Stimulated activated CD4-positive, alpha-beta T cell treated with anti-CD3 and anti-CD28 coated beads, Interleukin-4, amount 100 ng/mL, for 4 hours (primary cell): ENCODE measurements around the gene RNF169.

Experiments
- DNase-seq, 2 experiments: peaks; one replicate each; pipeline ENCODE4 v3.0.0-alpha.2; 2020

Gene RNF169

DNA sequence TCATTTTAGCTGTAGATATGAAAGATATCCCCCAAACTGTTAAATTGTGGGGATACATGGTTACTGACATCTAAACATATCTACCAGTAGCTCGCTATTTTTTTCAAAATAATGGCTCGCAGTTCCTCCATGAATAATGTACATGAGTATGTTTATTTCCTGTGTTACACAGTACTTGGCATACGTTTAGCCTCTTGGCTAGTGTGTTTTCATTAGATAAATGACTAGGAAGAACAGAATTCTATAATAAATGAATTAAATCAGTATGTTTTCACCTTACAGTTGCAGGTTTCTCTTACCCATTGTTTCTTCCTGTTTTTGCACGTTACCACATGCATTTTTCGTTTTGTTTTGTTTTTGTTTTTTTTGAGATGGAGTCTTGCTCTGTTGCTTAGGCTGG lies 21.8 kb downstream of the RNF169 start:
- DNase-seq = no peak

DNA sequence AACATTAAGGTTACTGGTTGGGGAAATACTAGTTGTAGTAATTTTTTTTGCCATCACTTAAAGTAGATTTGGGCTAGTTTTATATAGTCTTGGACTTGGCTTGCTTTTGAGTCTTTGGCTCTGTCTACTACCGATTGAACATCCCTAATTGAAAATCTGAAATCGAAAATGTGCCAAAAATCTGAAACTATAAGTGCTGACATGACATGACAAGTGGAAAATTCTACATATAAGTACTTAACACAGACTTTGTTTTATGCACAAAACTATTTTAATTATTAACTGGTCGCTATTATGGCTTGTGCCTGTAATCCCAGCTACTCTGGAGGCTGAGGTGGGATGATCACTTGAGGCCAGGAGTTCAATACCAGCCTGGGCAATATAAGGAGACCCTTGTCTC lies 22.5 kb downstream of the RNF169 start:
- no peak for DNase-seq

DNA sequence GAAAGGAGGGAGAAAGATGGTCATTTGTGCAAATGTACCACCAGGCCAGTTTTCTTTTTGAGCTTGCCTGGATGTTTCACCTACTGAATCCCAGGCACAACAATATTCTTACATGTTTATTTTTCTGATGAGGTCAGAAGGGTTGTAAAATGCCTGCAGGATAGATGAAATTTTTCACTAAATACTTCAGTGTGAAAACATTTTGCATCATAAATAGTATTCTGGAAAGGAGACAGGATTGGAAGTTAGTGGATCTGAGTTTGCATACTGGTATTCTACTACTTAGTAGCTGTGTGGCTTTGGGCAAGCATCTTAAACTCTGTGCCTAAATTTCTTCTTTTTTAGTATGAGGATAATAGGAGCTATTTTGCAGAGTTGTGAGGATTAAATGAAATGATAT lies 24.8 kb downstream of the RNF169 start:
- DNase-seq = no peak

DNA sequence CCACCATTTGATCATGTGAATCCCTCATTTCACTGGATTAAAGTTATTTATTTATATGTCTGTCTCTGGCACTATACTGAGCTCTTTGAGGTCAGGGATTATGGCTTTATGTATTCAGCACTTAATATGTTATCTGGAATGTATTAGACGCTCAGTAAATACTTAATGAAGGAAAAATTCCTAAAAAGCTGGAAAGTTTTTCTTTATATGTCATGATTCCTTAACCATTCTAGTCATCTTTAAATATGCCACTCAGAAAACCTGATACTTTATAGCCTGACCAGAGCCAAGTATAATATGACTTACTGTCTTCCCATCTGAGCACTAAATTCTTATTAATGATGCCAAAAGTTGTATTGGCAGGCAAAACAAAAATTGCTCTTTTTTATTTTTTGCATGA lies 27.1 kb downstream of the RNF169 start:
- DNase-seq = no peak

DNA sequence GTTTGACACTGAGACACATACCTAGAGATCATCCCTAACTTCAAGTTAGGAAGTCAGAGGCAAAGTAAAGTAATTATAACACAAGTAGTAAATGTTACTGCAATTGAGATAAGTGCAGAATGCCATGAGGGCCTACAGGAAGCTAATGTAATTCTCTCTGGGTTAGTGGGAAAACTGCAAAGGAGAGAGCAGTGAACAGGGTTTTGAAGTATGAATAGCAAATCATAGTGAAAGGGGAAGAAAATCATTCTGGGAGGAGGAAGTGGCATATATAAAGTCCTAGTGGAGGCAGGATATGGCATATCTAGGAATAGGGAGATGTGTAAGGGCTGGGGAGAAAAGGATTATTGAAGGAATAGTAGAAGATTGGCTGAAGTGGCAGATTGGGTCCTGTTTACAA lies 27.9 kb downstream of the RNF169 start:
- DNase-seq = no peak

DNA sequence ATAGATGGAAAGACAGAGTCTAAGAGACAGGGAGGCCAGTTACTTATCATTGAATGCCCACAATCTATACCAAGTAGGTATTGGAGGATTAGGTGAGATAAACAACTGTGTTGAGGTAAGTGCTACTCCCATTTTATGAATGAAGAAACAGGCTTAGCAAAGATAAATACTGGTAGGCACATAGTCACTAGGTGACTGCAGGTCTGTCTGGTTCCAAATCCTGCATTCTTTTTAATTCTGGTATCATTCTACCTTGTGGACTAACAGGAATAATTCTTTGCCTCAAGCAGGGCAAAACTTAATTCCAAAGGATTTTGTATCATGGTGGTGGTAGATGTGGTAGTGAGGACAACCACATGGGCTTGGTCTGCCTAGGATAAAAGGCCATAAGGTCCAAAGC lies 28.4 kb downstream of the RNF169 start:
- no peak for DNase-seq

DNA sequence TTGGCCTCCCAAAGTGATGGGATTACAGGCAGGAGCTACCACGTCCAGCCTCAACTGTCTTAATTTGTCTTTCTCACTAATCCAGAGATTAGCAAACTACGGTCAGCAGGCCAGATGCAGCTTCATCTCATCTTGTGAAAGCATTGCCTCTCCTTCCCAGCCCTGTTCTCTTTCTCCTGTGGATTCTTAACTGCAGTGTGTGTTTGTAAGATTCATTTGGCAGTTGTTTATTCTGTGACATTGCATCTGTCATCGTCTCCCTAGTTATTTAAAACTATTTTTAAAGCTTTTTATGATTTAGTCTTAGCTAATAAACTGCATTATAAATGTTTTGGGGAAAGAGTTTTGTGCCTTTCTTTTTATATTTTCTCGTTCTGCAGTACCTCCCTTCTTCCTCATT lies 29.2 kb downstream of the RNF169 start:
- no peak for DNase-seq

DNA sequence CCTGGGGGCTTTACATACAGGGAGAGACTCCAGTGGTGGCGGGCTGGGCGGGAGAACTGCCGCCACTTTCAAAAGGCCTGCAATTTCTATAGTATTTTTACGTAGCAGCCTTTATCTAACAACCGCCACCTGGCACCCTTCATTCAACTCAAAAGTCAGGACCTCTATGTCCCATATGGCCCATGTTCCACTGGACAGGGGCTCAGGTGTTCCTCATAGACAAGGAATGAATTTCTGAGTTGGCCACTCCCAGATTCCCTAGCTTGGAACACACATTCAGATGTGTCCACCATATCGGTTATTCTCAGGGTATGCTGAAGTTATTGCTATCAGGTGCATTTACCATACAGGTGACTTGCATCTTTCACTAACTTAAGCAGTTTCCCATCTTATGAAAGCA lies 29.9 kb downstream of the RNF169 start:
- DNase-seq = no peak

DNA sequence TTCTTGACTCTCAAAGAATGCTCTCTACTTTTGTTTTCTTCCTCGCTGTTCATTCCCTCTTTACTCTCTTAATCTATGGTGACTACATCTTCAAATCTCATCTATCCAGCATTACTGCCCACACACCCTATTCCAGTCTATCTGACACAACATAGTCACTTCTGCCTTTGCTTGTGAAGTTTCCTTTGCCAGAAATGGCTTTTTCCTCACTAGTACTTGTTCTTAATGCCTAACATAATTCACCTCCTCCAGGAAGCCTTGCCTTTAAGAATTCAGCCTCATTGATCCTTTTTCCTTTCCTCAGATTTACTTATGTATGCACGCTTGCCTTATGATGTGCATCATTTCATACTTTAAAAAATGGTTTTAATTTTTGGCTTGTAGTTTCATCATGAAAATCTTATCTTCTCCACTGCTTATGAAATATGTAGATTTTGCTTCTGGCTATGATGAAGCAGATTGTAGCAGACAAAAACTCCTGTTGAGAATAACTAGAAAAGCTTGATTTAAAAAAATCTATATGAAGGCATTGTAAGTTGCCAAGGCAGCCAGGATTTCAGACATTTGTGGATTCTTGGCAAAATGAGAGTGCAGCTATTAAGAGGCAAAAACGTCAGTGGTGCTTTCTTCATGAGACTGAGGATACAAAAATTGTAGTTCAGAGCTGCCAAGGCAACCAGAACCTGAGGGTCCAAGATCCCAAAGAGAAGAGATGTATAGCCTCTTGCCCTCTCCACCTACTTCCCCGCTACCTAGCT lies 31.8 kb downstream of the RNF169 start:
- no peak for DNase-seq

DNA sequence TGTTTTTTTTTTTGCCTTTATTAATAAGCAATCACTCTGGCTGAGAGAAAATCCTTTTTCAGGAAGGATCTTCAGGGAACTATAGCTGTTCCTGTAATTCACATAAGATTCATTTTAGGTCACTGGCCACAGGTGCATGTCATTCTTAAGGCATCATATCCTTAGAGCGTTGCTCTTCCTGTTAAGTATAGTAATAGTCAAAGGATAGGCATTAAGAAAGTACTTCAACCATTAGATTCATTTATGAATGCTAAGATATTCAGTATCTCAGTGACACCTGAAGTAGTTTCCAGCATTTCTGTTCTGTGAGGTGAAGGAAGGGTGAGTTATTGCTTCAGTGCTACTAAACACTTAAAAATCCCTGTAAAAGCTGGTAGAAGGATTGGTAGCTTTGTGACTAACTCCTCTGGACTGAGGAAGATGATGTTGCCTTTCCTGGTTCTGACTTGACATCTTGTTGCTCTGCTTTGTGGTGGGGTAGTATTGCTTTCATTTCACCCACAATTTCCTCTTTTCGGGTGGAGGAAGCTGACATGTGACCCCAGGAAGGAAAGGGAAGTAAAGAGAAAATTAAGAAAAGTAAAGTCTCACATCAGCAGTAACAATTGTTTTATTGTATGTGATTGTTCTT lies 34.7 kb downstream of the RNF169 start:
- DNase-seq = no peak

DNA sequence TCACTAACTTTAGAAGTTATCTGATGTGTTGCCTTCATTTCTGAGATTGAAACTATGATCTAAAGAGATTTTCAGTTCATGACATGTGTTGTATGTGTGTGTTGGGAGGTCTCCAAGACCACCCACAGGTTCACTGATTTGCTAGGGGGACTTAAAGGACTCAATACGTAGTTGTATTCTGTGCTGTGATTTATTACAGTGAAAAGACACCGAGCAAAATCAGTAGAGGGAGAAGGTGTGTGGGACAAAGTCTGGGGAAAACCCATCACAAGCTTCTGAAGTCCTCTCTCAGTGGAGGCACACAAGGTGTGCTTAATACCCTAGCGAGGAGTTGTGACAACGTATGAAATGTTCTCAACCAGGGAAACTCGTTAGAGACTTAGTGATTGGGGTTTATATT lies 35.6 kb downstream of the RNF169 start:
- no peak for DNase-seq

DNA sequence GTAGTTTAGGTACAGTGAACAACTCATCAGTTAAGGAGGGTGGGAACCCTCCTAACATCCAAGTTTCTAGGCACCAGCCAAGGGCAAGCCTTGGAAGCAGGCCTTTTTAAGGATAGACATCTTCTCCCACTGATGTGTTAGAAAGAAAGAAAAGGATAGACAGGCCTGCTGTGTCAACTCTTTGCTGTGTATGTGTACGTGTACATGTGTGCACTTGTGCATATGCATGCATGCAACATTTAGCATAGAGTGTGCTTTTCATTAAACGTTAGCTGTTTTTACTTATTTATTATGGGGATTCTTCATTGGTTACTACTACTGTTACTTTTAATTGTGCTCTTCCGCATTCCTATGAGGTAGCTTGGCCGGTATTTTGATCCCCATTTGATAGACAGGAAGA lies 36.1 kb downstream of the RNF169 start:
- DNase-seq = no peak

DNA sequence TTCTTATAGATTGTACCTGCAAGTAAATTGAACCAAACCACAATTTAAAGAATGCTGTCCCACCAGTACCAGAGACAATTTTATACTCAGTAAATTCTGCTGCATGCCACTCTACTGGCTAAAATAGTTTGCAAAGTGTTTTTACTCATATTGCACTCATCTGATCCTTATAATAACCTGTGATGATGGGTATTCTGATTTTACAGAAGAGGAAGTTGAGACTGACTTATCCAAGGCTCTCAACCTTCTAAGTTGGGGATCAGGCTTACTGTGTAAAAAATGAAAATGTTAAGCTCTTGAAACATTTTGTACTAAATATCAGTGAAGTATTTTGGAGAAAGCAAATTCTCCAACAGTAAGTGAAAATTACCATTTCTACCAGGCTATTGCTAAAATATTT lies 37.9 kb downstream of the RNF169 start:
- no peak for DNase-seq

DNA sequence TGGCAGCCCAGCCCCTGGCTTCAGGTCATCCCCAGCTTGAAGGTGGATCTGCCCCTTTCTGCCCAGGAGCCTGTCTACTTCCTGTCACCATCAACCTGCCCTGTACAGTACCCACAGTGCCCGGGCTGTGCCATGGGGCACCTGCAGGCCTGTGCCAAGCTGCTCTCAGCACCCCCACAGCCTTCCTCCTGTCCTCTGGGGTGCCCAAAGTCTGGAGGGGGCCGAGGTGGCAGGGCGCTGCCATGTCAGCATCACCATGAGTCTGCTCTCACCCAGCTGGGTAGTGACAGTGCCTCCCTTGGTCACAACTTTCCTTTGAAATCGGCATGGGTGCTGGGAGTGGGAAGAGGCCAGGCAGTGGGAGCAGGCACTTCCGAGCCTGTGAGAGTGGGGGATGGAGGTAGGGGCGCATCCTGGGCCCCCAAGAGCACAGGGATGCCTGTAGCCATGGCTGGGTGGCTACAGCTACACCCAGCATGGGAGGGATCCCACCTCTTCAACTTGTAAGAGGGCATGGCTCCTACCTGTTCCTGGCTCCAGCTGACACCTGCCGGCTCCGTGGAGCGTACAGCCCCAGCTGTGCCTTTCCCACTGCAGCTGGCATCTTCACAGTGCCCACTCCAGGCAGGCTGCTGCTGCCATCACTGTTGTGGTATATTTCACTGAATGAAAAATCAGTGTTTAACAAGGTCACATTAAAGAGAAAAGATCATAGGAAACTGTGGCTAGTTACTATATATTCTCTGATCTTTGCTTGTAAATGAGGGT lies 42.9 kb downstream of the RNF169 start:
- no peak for DNase-seq

DNA sequence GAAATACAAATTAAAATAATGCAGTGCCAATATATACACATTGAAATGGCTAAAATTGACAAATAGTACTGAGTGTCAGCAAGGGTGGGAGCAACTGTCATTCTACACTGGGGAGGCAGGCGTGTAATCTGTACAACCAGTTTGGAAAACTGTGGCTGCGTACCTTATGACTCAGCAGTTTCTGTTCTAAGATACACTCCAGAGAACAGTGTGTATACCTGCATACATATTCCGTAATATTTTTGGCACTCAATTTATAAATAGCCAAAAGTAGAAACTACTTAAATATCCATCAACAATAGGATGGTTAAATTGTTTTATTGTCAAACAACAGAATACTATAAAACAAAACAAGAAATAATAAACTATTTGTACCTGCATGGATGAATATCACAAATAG lies 57.6 kb downstream of the RNF169 start:
- DNase-seq = no peak

DNA sequence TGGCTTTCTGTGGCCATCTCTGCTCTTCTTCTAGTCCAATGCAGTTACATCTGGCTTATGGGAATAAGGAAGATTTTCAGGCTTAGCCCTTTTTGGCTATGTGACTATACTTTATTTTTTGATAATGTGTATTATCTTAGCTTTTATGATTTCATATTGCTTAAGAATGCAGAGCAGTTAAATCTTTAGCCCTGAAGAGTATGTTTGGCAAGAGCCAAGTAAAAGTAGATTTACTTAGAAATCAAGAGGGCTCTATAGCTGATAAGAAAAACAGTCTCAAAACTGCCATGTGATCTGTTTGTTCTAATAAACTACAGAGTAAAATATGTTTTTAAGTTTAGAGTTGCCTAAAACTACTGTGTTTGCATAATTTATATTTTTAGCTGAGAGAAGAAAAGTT lies 61.2 kb downstream of the RNF169 start:
- no peak for DNase-seq

DNA sequence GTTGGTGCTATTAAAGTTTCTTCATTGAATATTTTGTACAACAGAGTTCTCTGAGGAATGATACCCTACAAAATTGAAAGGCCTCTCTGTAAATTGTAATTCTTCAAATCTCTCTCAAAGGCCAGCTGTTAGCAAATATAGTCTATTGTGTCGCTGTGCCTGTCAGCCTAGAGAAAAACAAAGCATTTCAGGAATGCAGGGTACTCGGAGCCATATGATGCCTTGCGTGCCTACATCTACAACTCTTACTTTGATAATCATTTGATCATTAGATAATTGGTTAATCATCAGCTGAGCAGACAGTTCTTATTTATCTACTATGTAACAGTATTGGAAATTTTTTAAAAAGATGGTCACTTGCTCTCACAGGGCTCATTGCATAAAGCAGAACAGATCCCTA lies 67.3 kb downstream of the RNF169 start:
- no peak for DNase-seq

DNA sequence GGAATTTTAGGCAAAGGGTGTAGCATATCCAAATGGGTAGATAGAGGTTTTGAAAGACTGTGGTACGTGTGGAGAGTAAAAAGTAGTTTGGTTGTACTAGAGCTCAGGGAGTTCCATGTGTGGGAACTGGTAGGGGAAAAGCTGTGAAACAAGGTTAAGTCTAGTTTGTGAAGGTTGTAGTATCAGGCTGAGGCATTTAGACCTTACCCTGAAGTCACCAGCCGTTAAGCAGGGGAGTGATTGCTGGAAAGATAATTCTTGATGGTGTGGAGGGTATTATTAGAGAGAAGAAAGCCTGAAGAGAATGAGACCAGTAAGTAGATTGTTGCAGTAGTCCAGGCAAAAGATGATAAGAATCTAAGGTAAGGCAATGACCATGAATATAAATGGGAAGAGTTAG lies 68.0 kb downstream of the RNF169 start:
- no peak for DNase-seq

DNA sequence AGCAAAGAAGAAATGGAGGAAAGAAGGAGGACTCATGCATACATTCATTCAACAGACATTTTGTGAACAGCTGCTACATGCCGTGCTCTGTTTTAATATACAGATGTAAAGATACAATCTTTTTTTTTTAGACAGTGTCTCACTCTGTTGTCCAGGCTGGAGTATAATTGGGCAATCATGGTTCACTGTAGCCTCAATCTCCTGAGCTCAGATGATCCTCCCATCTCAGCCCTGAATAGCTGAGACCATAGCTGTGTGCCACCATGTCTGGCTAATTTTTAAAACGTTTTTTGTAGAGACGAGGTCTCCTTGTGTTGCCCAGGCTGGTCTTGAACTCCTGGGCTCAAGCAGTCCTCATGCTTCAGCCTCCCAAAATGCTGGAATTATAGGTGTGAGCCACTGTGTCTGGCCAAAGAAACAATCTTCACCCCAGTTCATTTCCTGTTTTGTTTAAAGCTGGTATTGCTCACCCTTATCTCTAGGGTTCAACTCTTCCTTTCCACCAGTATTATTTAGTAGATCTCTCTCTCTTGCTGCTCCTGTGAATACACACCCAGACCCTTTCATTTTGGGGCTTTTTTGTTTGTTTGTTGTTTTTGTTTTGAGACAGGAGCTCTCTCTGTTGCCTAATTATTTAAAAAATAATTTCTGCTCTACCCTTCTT lies 69.8 kb downstream of the RNF169 start:
- DNase-seq = no peak

DNA sequence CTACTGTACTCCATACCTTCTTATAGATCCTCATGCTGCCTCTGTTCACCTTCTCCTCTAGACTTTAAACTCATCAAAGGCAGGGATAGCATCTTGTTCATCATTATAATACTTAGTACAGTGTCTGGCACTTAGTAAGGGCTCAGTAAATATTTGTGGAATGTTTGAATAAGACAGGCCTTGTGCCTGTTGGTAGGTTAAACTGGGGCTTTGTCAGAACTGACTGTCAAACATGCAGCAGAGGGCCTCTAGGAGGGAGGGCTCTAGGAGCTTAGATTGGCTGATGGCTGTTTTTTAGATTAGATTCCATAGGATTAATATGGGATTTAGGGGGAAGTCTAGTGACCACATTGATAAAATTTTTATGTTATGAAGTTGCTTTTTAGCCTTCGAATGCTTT lies 70.8 kb downstream of the RNF169 start:
- DNase-seq = no peak

DNA sequence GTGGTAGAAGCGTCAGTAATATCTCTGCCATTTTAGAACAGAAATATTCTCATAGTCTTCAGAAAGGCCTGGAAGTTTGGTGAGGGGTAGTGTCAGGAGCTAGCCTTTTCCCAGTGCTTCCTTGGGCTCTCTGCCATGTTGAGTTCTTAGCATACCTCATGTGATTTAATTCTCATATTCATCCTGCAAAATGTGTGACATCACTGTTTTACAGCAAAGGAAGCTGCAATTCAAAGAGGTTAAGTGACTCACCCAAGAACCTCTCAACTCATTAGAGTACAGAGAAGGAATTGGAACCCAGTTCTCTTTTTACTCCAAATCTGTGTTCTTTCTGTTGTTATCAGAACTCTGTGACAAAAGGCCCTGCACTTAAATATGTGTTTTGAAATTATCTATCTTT lies 72.1 kb downstream of the RNF169 start:
- no peak for DNase-seq

DNA sequence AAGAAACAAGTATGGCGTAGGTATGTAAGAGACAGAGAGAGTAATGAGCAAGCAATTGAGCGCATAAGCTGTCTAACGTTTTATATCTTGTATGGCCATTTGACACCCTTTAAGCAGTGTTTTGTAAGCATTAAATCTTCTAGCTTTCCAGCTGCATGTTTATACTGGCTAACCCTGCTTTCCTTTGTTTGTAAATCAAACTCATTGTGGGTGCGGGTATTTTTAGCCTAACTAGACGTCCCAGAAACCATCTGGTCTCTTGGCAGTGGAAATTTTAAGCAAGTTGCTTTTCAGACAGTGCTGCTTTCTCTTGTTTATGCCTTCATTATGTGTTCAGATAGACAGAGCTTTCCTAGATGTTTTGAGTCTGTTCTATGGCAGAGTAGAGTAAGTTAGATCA lies 73.5 kb downstream of the RNF169 start:
- DNase-seq = no peak

DNA sequence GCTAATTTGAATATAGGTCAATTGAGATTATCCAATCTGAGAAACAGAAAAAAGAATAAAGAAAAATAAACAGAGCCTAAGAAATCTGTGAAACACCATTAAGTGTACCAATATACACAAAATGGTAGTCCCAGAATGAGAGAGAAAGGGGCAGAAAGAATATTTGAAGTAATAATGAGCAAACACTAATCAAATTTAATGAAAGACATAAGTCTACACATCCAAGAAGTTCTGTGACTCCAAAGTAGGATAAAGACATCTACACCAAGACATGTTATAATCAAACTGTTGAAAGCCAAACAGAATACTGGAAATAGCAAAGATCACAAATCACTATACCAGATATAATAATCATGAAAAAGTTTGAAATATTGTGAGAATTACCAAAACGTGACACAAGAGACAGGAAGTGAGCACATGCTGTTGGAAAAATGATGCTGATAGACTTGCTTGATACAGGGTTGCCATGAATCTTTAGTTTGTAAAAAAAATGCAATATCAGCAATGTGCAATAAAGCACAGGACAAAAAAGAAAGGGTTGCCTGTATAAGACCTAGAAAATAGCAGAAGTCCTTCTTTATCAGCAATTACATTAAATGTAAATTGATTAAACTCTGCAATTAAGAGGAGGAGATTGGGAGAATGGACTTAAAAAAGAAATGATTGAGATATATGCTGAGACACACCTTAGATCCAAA lies 75.8 kb downstream of the RNF169 start:
- no peak for DNase-seq
